H1 (cell line): ENCODE data around the gene NID1. TPM values are rescaled to one million over a fixed set of nuclear protein-coding genes. Genes with fewer than 3 reads are reported as not detected.
A peak's percentile ranks its signal among the peaks of the same experiment; 100 is the strongest.

Source experiments
- CTCF ChIA-PET: fragments of 300-600 bp; sonication (Branson Sonifier 250); formaldehyde crosslinking; loops from one replicate; lab custom pipeline; 2021; ENCODE audit not compliant: partially characterized antibody; lab: Charles Lee
- POLR2A ChIA-PET: fragments of 300-600 bp; sonication (Branson Sonifier 250); formaldehyde crosslinking; loops from one replicate; lab custom pipeline; 2021; ENCODE audit warnings: inconsistent platforms; ENCODE audit not compliant: partially characterized antibody; lab: Charles Lee
- DNase-seq, 2 experiments: peaks; one replicate each; pipeline versions ENCODE4 v3.0.0 to v3.0.0-alpha.2; 2010 to 2022; ENCODE audit warnings: low spot score in 2 of 2, low read depth in 1 of 2, mixed read lengths in 1 of 2
- FAIRE-seq: peaks from 2 replicates; lab custom pipeline; 2011; peaks lifted over from hg19 to GRCh38; lab: Jason Lieb, UNC
- H2AFZ ChIP-seq: 2 replicates; pipeline ENCODE4 v1.8.1; 2012; ENCODE audit warnings: low read length, inconsistent platforms
- H2AK5ac ChIP-seq: 2 replicates; pipeline ENCODE4 v1.6.1; 2013; ENCODE audit warnings: low read depth, low read length
- H2BK120ac ChIP-seq: replicated peaks from 2 replicates; pipeline ENCODE3; 2013; ENCODE audit warnings: low read depth, low read length, inconsistent platforms
- H2BK12ac ChIP-seq: 2 replicates; pipeline ENCODE4 v1.6.1; 2013; ENCODE audit warnings: low read depth, low read length
- H2BK15ac ChIP-seq: 2 replicates; pipeline ENCODE4 v1.6.1; 2013; ENCODE audit warnings: low read length
- H2BK20ac ChIP-seq: 2 replicates; pipeline ENCODE4 v1.6.1; 2013; ENCODE audit warnings: low read length
- H2BK5ac ChIP-seq: 2 replicates; pipeline ENCODE4 v1.6.1; 2013; ENCODE audit warnings: low read depth, low read length
- H3K14ac ChIP-seq: 2 replicates; pipeline ENCODE4 v1.6.1; 2013; ENCODE audit warnings: inconsistent platforms; ENCODE audit not compliant: insufficient read length
- H3K18ac ChIP-seq: 2 replicates; pipeline ENCODE4 v1.6.1; 2013; ENCODE audit warnings: low read length; ENCODE audit errors: extremely low read depth
- H3K23ac ChIP-seq: 2 replicates; pipeline ENCODE4 v1.6.1; 2013; ENCODE audit warnings: inconsistent platforms; ENCODE audit not compliant: insufficient read length
- H3K23me2 ChIP-seq: 2 replicates; pipeline ENCODE4 v1.6.1; 2013; ENCODE audit warnings: low read depth, low read length
- H3K27ac ChIP-seq: 2 replicates; pipeline ENCODE4 v1.6.1; 2011; ENCODE audit warnings: low read depth, low read length, inconsistent platforms
- H3K27me3 ChIP-seq, 4 experiments: replicated peaks in 1 of 4; 1 replicate in 1 of 4; 2 replicates in 3 of 4; pipeline versions ENCODE4 v1.6.1 to v1.8.1; 2011 to 2013; ENCODE audit warnings: low read length in 3 of 4, mild to moderate bottlenecking in 3 of 4, inconsistent platforms in 2 of 4, mixed read lengths in 2 of 4, moderate library complexity in 1 of 4; ENCODE audit not compliant: control insufficient read depth in 3 of 4, insufficient read depth in 3 of 4; ENCODE audit errors: extremely low read depth in 1 of 4
- H3K36me3 ChIP-seq, 4 experiments: 2 replicates each; pipeline versions ENCODE4 v1.6.1 to v1.8.1; 2011 to 2013; ENCODE audit warnings: mild to moderate bottlenecking in 4 of 4, low read length in 3 of 4, moderate library complexity in 2 of 4, control low read depth in 1 of 4, inconsistent platforms in 1 of 4; ENCODE audit not compliant: insufficient read depth in 4 of 4, control insufficient read depth in 2 of 4
- H3K4ac ChIP-seq: replicated peaks from 2 replicates; pipeline ENCODE3; 2013; ENCODE audit warnings: low read length, low read depth, mixed read lengths, inconsistent platforms; ENCODE audit not compliant: insufficient read length
- H3K4me1 ChIP-seq, 4 experiments: replicated peaks in 1 of 4; 1 replicate in 1 of 4; 2 replicates in 3 of 4; pipeline versions ENCODE4 v1.6.1 to v1.8.1; 2011 to 2013; ENCODE audit warnings: low read length in 3 of 4, inconsistent platforms in 2 of 4, mixed read lengths in 1 of 4; ENCODE audit not compliant: insufficient read depth in 4 of 4, control insufficient read depth in 3 of 4
- H3K4me2 ChIP-seq, 2 experiments: 2 replicates each; pipeline versions ENCODE4 v1.6.1 to v1.8.1; 2011 to 2013; ENCODE audit warnings: low read depth in 2 of 2, low read length in 2 of 2, control low read depth in 1 of 2, inconsistent platforms in 1 of 2, mild to moderate bottlenecking in 1 of 2; ENCODE audit not compliant: insufficient read depth in 1 of 2
- H3K4me3 ChIP-seq, 4 experiments: fragments of 200-600, 300-600 bp in 1 of 4; sonication (generic), shearing (Covaris generic), sonication (Bioruptor Twin) in 1 of 4; 2 replicates each; pipeline versions ENCODE4 v1.5.1 to v1.8.1; 2011 to 2016; ENCODE audit warnings: low read length in 4 of 4, low read depth in 3 of 4, control low read depth in 2 of 4, inconsistent platforms in 2 of 4, mild to moderate bottlenecking in 2 of 4, mixed read lengths in 1 of 4, moderate library complexity in 1 of 4; ENCODE audit not compliant: insufficient read depth in 2 of 4; ENCODE audit errors: extremely low read depth in 1 of 4
- H3K56ac ChIP-seq: replicated peaks from 2 replicates; pipeline ENCODE3; 2013; ENCODE audit warnings: low read depth, mild to moderate bottlenecking, mixed read lengths, low read length, inconsistent platforms; ENCODE audit not compliant: insufficient read length
- H3K79me1 ChIP-seq: 2 replicates; pipeline ENCODE4 v1.6.1; 2013; ENCODE audit warnings: low read depth, low read length, control low read depth
- H3K79me2 ChIP-seq, 2 experiments: 2 replicates each; pipeline versions ENCODE4 v1.6.1 to v1.8.1; 2012 to 2013; ENCODE audit warnings: low read length in 2 of 2, mild to moderate bottlenecking in 2 of 2, inconsistent platforms in 1 of 2; ENCODE audit not compliant: insufficient read depth in 2 of 2, control insufficient read depth in 1 of 2
- H3K9ac ChIP-seq, 4 experiments: replicated peaks in 1 of 4; 1 replicate in 1 of 4; 2 replicates in 3 of 4; pipeline versions ENCODE4 v1.6.1 to v1.8.1; 2011 to 2013; ENCODE audit warnings: low read depth in 3 of 4, low read length in 3 of 4, control low read depth in 2 of 4, mild to moderate bottlenecking in 2 of 4, moderate library complexity in 2 of 4, inconsistent platforms in 1 of 4; ENCODE audit errors: extremely low read depth in 1 of 4
- H3K9me3 ChIP-seq, 2 experiments: 2 replicates each; pipeline versions ENCODE4 v1.6.1 to v1.8.1; 2012 to 2013; ENCODE audit warnings: mild to moderate bottlenecking in 2 of 2, moderate library complexity in 2 of 2, control low read depth in 1 of 2, inconsistent platforms in 1 of 2, low read depth in 1 of 2, low read length in 1 of 2, mixed read lengths in 1 of 2; ENCODE audit not compliant: insufficient read depth in 2 of 2
- H4K20me1 ChIP-seq, 2 experiments: replicated peaks in 1 of 2; 2 replicates each; pipeline versions ENCODE3 to v1.8.1; 2011 to 2013; ENCODE audit warnings: inconsistent platforms in 2 of 2, low read length in 2 of 2, mild to moderate bottlenecking in 1 of 2; ENCODE audit not compliant: insufficient read depth in 2 of 2, control insufficient read depth in 1 of 2
- H4K5ac ChIP-seq: 2 replicates; pipeline ENCODE4 v1.6.1; 2013; ENCODE audit warnings: low read length, low read depth, mixed read lengths, inconsistent platforms; ENCODE audit not compliant: insufficient read length
- H4K8ac ChIP-seq: 2 replicates; pipeline ENCODE4 v1.8.0; 2013; ENCODE audit warnings: mild to moderate bottlenecking, moderate library complexity, low read length, inconsistent platforms; ENCODE audit not compliant: insufficient read depth; ENCODE audit errors: extremely low read depth
- H4K91ac ChIP-seq: replicated peaks from 2 replicates; pipeline ENCODE3; 2013; ENCODE audit warnings: low read length, mixed read lengths, inconsistent platforms; ENCODE audit not compliant: insufficient read length
- EP300 ChIP-seq, 2 experiments: IDR thresholded peaks; 1 replicate in 1 of 2; 2 replicates in 1 of 2; pipeline ENCODE4 v1.6.1; 2011 to 2012; ENCODE audit warnings: low read depth in 2 of 2, low read length in 2 of 2, mild to moderate bottlenecking in 2 of 2, borderline replicate concordance in 1 of 2, inconsistent platforms in 1 of 2, moderate library complexity in 1 of 2
- FOSL1 ChIP-seq: IDR thresholded peaks from 2 replicates; pipeline ENCODE4 v1.6.1; 2011; ENCODE audit warnings: mild to moderate bottlenecking, low read depth, low read length, moderate library complexity; ENCODE audit not compliant: insufficient read depth
- GTF2F1 ChIP-seq: IDR thresholded peaks from 2 replicates; pipeline ENCODE4 v1.6.1; 2012; ENCODE audit warnings: low read depth, low read length, improper control_type of control experiment, borderline replicate concordance
- SIX5 ChIP-seq: IDR thresholded peaks from 2 replicates; pipeline ENCODE4 v1.6.1; 2011; ENCODE audit warnings: mild to moderate bottlenecking, low read depth, low read length
- SUZ12 ChIP-seq: fragments of 200-600 bp; sonication (generic); IDR thresholded peaks from 2 replicates; pipeline ENCODE4 v1.6.1; 2012; ENCODE audit warnings: mild to moderate bottlenecking, inconsistent platforms, low read length, moderate library complexity, mixed read lengths
- TAF7 ChIP-seq: optimal IDR thresholded peaks from 2 replicates; pipeline ENCODE3; 2011; ENCODE audit warnings: low read depth, mild to moderate bottlenecking, inconsistent platforms, low read length, moderate library complexity, borderline replicate concordance
- TCF12 ChIP-seq: IDR thresholded peaks from 2 replicates; pipeline ENCODE4 v1.6.1; 2011; ENCODE audit warnings: low read depth, mild to moderate bottlenecking, low read length
- WGBS, 2 experiments: shearing (Covaris generic) in 1 of 2; methylation state at CpG; one replicate each; pipeline versions ENCODE4 v1.1.6 to v1.1.7; 2013 to 2015; ENCODE audit warnings: low lambda C conversion rate in 2 of 2, mixed read lengths in 2 of 2, inconsistent platforms in 1 of 2, low coverage in 1 of 2, missing lambda C conversion rate in 1 of 2; ENCODE audit not compliant: insufficient replicate concordance in 2 of 2, insufficient coverage in 1 of 2, insufficient read length in 1 of 2; ENCODE audit errors: extremely low coverage in 1 of 2, missing lambda C conversion rate in 1 of 2; 5-methylcytosine and 5-hydroxymethylcytosine counted together
- polyA plus RNA-seq, 7 experiments: library from polyadenylated mRNA; depleted of rRNA in 3 of 7; stranded (reverse) in 5 of 7; unstranded in 2 of 7; fragments of >200 nt in 5 of 7; fragments of 200-250 nt in 2 of 7; gene quantifications; 1 replicate in 5 of 7; 2 replicates in 1 of 7; 4 replicates in 1 of 7; pipeline versions ENCODE4 v1.2.1 to v1.2.3, GENCODE V29; 2011 to 2013; ENCODE audit warnings: missing spikeins in 2 of 7, mixed read lengths in 2 of 7
- total RNA-seq: library from RNA; stranded (reverse); fragmentation: NEBNext Ultra II Directional; extraction: Animal tissue kit (Norgen Biotek cat#: 25700); gene quantifications from 2 replicates; pipeline ENCODE4 v1.2.1, GENCODE V29; 2021

NID1 gene
- total and polyA plus RNA-seq, 2 of the 8 experiments (the other 6 are each of a cell fraction or from before 2014, with no cell fraction given): 20.9 to 25.4 TPM

GRCh38 chr1:236063551-236063918, 1.4 kb downstream of the NID1 start:
- Histone ChIP-seq H3K27ac (no peak overlapping the region), H2AFZ (peak overlapping the region; percentile 0; the same call in 1 of the 2 replicates), H2BK12ac (no peak overlapping the region), H3K18ac (no peak overlapping the region), H3K4me2 (peak overlapping the region; percentile 88 to 99), H3K79me1 (no peaks in the 10 kb centered on the region), H3K9ac (0 out of 7 replicates have a peak overlapping the region, but pooled peaks of 1 of the 4 experiments have one; percentile 53), H3K4ac (no peak overlapping the region), H3K79me2 (no peaks in the 10 kb centered on the region), H3K36me3 (no peaks in the 10 kb centered on the region), H3K23ac (no peak overlapping the region), H3K27me3 (peaks cover 5 to 33% (median 24%) of the 10 kb centered on the region in 4 experiments; a peak in 6 of 7 replicates), H3K23me2 (peaks cover 11% of the 10 kb centered on the region; the same call in 1 of the 2 replicates), H3K4me1 (peaks cover 3 to 11% (median 4%) of the 10 kb centered on the region in 4 experiments; a peak in 5 of 7 replicates), H4K20me1 (no peaks in the 10 kb centered on the region), H4K5ac (no peak overlapping the region), H4K91ac (no peak overlapping the region), H2BK20ac (no peak overlapping the region), H4K8ac (peak overlapping the region; percentile 9; the same call in 1 of the 2 replicates), H2AK5ac (no peak overlapping the region), H3K14ac (no peak overlapping the region), H2BK15ac (no peak overlapping the region), H2BK120ac (no peak overlapping the region), H3K4me3 (peak overlapping the region; percentile 53 to 76 (median 62); a peak in 7 of 8 replicates), H3K56ac (no peak overlapping the region), H2BK5ac (no peak overlapping the region), H3K9me3 (no peaks in the 10 kb centered on the region)
- DNase-seq (no peak), FAIRE-seq (no peak)
- ChIA-PET POLR2A (no interaction called here), CTCF (interaction anchor here (1.0 kb wide), 1 partner anchor 11 kb away, joined by 3 read pairs; no protein-coding TSS in a partner anchor)
- no peak for TF ChIP-seq TAF7
- no peak for TF ChIP-seq GTF2F1
- no peak for TF ChIP-seq EP300 (IDR thresholded peaks at IDR 0.05; ENCODE audit: borderline replicate concordance in 1 of 2, low read depth in 2 of 2, low read length in 2 of 2)
- TF ChIP-seq SUZ12: no peak
- no peak for TF ChIP-seq TCF12
- no peak for TF ChIP-seq FOSL1
- no peak for TF ChIP-seq SIX5
- 76% methylated on average over 5 of the region's 6 CpGs; no CpG with 5 or more reads in 1 of the 2 experiments for WGBS, 2 experiments
